Stimulated activated CD8-positive, alpha-beta memory T cell treated with anti-CD3 and anti-CD28 coated beads, Interleukin-4, amount 100 ng/mL, for 1 hour (primary cell): ENCODE measurements around the gene AKR7A2.
"Not testable (repeated sequence)": the region's sequence is repeated elsewhere in the genome, so short reads cannot be mapped to it uniquely, and the experiment has no call there.

Experiments used
- DNase-seq, 2 donors: peaks; one replicate each; pipeline ENCODE4 v3.0.0-alpha.2; 2020; ENCODE audit warnings: low read depth in 2 of 2, low spot score in 1 of 2

Gene AKR7A2

DNA sequence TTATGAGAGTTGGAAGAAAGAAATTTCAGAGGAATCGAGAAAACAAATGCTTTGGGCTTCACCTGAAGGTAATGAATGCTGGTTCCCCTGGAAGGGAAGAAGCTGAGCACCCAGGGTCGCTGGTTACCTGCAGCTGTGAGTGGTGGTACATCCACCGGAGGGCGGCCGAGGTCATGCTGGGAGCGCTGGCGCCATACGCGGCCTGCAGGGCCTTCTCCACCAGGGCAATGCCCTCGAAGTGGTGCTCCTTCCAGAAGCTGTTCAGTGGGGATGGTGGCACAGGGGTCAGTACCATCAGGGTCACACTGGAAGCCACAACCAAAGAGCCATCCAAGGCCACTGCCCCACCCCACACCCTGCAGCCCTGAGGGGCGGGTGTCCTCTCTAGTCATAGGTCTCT is 43.5 kb downstream of the AKR7A2 start:
- no peak for DNase-seq

DNA sequence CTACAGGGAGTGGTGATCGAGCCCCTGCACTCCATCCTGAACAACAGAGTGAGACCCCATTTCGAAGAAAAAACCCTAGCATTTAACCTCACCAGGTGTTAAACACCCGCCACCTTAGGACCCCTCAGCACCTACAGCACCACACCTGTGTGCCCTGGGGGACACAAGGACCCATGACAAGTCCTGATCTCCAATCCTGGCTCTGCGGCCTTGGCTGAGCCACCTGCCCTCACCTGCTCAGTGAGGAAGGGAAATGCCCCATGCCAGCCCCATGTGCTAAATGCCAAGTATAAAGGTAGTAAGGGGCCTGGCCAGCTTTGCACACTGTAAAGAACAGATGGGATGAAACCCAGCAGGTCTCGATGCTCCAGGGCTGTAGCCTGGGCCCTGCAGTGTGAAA is 49.2 kb downstream of the AKR7A2 start:
- DNase-seq: no peak

GRCh38 chr1:19262047-19262446 is 49.9 kb downstream of the AKR7A2 start:
- no peak for DNase-seq

DNA sequence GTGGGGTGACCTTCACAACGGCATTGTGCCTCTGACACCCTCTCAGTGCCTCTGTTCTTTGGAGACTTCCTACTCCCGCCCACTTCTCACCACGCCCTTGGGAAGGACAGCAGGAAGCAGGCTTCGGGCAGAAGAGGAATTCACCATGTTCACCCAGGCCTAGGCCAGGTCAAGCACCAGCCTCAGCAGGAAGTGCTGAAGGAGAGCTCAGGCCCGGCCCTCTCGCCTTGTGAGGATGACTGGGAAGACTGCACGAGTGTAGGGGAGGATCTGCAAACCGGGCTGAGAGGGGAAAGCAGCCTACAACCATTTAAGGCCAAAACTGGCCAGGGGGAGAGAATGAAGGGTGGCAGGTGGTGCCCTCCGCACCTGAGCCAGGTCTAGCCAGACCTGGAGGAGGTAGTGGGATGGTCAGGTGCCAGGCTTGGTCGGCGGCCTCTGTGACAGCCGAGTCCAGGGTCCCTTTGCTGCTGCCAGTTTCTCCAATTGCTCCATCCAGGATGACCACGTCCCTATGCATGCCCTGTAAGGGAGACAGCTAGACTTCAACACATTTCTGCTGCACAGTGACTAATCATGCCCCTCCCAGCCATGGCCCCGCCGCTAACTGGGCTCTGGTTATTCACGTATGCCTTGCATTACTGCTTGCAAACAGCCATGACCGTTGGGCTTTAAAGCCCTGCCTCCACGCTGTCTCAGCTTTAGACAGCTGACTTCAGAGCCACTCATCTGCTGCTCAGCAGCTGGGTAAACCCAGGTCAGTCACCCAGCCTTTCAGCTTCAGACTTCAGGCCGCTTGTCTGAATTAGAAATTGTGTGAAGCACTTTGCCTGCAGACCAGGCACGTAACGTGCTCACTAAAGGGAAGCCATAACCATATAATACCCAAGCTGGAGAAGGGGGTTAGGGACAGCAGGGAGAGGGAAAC is 51.5 kb downstream of the AKR7A2 start:
- no peak for DNase-seq

GRCh38 chr1:19258353-19258752 is 53.6 kb downstream of the AKR7A2 start:
- no peak for DNase-seq

GRCh38 chr1:19257178-19257914 is 54.6 kb downstream of the AKR7A2 start:
- no peak for DNase-seq

- not testable (repeated sequence) for DNase-seq
These were observed 55.6 kb downstream of the AKR7A2 start for GRCh38 chr1:19256301-19256700.

GRCh38 chr1:19255288-19255687 is 56.7 kb downstream of the AKR7A2 start:
- no peak for DNase-seq

GRCh38 chr1:19254416-19254815 is 57.5 kb downstream of the AKR7A2 start:
- DNase-seq: no peak
